WTC11 (cell line): ENCODE measurements around the gene ERFL.

Source experiments
- ATF1 ChIP-seq: sonication (generic); formaldehyde crosslinking; IDR thresholded peaks from 2 replicates; pipeline ENCODE4 v1.8.1; 2023; ENCODE audit warnings: mild to moderate bottlenecking, moderate library complexity, missing genetic modification reagents
- ATF6 ChIP-seq: sonication (generic); formaldehyde crosslinking; IDR thresholded peaks from 2 replicates; pipeline ENCODE4 v1.8.1; 2023; ENCODE audit warnings: mild to moderate bottlenecking, missing genetic modification reagents
- ESRRA ChIP-seq: sonication (generic); formaldehyde crosslinking; IDR thresholded peaks from 2 replicates; pipeline ENCODE4 v1.8.1; 2022; ENCODE audit warnings: mild to moderate bottlenecking, missing genetic modification reagents, borderline replicate concordance
- ETV6 ChIP-seq: sonication (generic); formaldehyde crosslinking; IDR thresholded peaks from 2 replicates; pipeline ENCODE4 v1.8.1; 2022; ENCODE audit warnings: mild to moderate bottlenecking, missing genetic modification reagents
- FOXK1 ChIP-seq: sonication (generic); formaldehyde crosslinking; IDR thresholded peaks from 2 replicates; pipeline ENCODE4 v1.8.0; 2022; ENCODE audit warnings: mild to moderate bottlenecking, moderate library complexity, missing genetic modification reagents
- IRF2 ChIP-seq: sonication (generic); formaldehyde crosslinking; IDR thresholded peaks from 2 replicates; pipeline ENCODE4 v1.8.0; 2022; ENCODE audit warnings: low read depth, missing genetic modification reagents, borderline replicate concordance
- JUN ChIP-seq: sonication (generic); formaldehyde crosslinking; IDR thresholded peaks from 2 replicates; pipeline ENCODE4 v1.8.0; 2023; ENCODE audit warnings: mild to moderate bottlenecking, missing genetic modification reagents
- PRDM15 ChIP-seq: sonication (generic); formaldehyde crosslinking; IDR thresholded peaks from 2 replicates; pipeline ENCODE4 v1.8.0; 2022; ENCODE audit warnings: missing genetic modification reagents
- ZNF138 ChIP-seq: sonication (generic); formaldehyde crosslinking; conservative IDR thresholded peaks from 2 replicates; pipeline ENCODE4 v1.8.1; 2022; ENCODE audit warnings: mild to moderate bottlenecking, moderate library complexity, missing genetic modification reagents
- ZNF512 ChIP-seq: sonication (generic); formaldehyde crosslinking; IDR thresholded peaks from 2 replicates; pipeline ENCODE4 v1.8.1; 2022; ENCODE audit warnings: missing genetic modification reagents, borderline replicate concordance
- TF ChIP-seq, protein P1 (sequence below): fragments of 200-600 bp; IDR thresholded peaks from 2 replicates; pipeline ENCODE4 v1.8.0; 2022; ENCODE audit warnings: antibody characterized with exemption
- TF ChIP-seq, protein P2 (sequence below): sonication (generic); formaldehyde crosslinking; IDR thresholded peaks from 2 replicates; pipeline ENCODE4 v1.8.1; 2023; ENCODE audit warnings: mild to moderate bottlenecking, moderate library complexity, missing genetic modification reagents
- TF ChIP-seq, protein P3 (sequence below): sonication (generic); formaldehyde crosslinking; IDR thresholded peaks from 2 replicates; pipeline ENCODE4 v1.8.1; 2022; ENCODE audit warnings: low read depth, missing genetic modification reagents, borderline replicate concordance

DNA sequence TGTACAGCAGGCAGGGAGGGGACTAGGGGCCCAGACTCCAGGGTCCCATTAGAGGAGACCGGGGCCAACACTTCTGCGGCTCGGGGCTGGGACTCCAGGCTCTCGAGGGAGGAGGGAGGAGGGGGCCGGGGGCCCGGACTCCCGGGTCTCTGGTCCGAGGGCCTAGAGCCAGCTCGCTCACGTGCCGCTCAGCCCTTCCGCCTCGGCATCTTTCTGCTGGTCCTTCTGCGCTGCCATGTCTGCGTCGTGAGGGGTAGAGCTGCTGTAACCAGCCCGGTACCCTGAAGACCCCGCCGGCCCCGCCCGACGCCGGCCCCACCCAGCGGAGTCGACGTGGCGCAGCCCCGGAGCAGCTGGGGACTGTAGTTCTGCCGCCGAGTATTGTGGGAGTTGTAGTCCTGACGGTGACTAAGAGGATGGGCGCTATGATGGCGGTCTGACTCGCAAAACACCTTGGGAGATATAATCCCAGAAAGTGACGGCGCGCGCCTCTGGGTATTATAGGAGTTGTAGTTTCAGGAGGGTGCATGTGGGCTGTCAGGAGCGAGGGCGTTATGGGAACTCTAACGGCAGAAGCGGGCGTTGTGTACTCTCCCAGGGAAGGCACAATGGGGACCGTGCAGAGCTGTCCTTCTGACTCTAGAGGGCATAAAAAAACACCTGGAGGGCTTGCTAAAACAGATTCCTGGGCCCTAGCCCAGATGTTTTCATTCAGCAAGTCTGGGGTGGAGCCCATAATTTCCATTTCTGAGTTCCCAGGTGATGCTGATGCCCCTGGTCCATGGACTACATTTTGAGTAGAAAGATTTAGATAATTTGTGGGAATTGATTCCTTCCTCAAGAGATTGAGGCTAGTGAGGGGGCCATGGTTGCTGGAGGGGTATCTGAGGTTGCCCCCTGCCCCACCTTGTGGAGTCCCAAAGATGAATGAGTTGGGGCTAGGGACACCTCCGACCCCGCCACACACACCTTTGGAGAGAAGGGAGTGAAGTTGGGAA lies 31.1 kb upstream of the ERFL start, which contains the start of gene RABAC1:
- TF ChIP-seq ATF6 (CRISPR knock-in tag) (no peak), ZNF138 (no peak), ZNF512 (CRISPR knock-in tag) (no peak), ESRRA (CRISPR knock-in tag) (no peak), FOXK1 (peak; percentile 79), IRF2 (CRISPR knock-in tag) (no peak), ATF1 (CRISPR knock-in tag) (no peak), JUN (CRISPR knock-in tag) (no peak), ETV6 (no peak), PRDM15 (no peak)
- TF ChIP-seq, protein P1, sequence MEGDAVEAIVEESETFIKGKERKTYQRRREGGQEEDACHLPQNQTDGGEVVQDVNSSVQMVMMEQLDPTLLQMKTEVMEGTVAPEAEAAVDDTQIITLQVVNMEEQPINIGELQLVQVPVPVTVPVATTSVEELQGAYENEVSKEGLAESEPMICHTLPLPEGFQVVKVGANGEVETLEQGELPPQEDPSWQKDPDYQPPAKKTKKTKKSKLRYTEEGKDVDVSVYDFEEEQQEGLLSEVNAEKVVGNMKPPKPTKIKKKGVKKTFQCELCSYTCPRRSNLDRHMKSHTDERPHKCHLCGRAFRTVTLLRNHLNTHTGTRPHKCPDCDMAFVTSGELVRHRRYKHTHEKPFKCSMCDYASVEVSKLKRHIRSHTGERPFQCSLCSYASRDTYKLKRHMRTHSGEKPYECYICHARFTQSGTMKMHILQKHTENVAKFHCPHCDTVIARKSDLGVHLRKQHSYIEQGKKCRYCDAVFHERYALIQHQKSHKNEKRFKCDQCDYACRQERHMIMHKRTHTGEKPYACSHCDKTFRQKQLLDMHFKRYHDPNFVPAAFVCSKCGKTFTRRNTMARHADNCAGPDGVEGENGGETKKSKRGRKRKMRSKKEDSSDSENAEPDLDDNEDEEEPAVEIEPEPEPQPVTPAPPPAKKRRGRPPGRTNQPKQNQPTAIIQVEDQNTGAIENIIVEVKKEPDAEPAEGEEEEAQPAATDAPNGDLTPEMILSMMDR: no peak
- TF ChIP-seq, protein P2, sequence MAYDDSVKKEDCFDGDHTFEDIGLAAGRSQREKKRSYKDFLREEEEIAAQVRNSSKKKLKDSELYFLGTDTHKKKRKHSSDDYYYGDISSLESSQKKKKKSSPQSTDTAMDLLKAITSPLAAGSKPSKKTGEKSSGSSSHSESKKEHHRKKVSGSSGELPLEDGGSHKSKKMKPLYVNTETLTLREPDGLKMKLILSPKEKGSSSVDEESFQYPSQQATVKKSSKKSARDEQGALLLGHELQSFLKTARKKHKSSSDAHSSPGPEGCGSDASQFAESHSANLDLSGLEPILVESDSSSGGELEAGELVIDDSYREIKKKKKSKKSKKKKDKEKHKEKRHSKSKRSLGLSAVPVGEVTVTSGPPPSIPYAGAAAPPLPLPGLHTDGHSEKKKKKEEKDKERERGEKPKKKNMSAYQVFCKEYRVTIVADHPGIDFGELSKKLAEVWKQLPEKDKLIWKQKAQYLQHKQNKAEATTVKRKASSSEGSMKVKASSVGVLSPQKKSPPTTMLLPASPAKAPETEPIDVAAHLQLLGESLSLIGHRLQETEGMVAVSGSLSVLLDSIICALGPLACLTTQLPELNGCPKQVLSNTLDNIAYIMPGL (CRISPR knock-in tag): no peak
- TF ChIP-seq, protein P3, sequence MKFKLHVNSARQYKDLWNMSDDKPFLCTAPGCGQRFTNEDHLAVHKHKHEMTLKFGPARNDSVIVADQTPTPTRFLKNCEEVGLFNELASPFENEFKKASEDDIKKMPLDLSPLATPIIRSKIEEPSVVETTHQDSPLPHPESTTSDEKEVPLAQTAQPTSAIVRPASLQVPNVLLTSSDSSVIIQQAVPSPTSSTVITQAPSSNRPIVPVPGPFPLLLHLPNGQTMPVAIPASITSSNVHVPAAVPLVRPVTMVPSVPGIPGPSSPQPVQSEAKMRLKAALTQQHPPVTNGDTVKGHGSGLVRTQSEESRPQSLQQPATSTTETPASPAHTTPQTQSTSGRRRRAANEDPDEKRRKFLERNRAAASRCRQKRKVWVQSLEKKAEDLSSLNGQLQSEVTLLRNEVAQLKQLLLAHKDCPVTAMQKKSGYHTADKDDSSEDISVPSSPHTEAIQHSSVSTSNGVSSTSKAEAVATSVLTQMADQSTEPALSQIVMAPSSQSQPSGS (CRISPR knock-in tag): no peak
